Superior temporal gyrus (tissue), 1 donor: Measurements from ENCODE around the gene ZNF511.
A peak's percentile ranks its signal among the peaks of the same experiment; 100 is the strongest.
"Not testable (repeated sequence)": the region's sequence is repeated elsewhere in the genome, so short reads cannot be mapped to it uniquely, and the experiment has no call there.

Experiments
- DNase-seq: peaks from one replicate; pipeline ENCODE4 v3.0.0-alpha.2; 2016; ENCODE audit errors: extremely low spot score

Gene ZNF511

DNA sequence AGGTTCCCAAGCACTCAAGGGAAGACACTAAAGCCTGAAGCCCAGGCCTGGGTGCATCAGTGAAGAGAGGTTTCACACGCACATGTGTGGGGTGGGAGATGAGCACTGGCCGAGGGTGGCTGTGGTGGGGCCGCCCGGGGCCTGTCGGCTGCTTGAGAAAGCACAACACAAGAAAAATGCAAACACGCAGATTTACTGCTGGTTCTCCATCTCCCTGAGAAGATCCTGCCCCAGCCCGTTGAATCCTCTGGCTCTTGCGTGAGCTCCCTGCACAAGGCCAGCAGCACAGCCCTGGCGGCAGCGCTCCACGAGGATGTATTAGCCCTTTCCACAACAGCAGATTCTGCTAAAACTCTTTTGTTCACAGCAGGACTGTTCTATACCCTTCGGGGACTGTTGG, 6.2 kb downstream of the ZNF511 start:
- DNase-seq, result no peak

DNA sequence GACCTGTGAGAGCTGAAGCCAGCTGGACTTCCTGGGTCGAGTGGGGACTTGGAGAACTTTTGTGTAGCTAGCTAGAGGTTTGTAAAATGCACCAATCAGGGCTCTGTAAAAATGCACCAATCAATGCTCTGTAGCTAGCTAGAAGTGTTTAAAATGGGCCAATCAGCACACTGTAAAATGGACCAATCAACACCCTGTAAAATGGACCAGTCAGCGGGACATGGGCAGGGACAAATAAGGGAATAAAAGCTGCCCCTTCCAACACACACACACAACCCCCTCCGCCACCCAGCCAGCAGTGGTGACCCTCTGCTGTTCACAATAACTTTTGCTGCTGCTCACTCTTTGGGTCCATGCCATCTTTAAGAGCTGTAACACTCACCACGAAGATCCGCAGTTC, 7.1 kb downstream of the ZNF511 start:
- no peak for DNase-seq

DNA sequence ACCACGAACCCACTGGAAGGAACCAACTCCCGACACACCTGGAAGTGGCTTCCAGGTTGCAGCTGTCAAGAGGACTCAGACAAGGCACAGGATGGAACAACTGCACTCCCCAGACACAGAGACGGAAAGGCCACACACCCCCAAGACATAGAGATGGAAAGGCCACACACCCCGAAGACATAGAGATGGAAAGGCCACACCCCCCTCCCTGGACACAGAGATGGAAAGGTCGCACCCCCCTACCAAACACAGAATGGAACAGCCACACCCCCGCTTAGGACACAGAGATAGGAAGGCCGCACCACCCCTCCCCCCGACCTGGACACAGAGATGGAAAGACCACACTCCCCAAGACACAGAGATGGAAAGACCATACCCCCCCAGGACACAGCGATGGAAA, 7.6 kb downstream of the ZNF511 start:
- DNase-seq, result no peak

DNA sequence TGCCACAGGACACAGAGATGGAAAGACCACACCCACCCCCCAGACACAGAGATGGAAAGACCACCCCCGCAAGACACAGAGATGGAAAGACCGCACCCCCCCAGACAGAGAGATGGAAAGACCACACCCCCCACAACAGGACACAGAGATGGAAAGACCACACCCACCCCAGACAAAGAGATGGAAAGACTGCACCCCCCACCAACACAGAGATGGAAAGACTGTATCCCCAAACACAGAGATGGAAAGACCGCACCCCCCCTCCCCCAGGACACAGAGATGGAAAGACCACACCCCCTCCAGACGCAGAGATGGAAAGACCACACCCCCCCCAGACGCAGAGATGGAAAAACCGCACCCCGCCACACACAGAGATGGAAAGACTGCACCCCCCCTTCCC, 8.0 kb downstream of the ZNF511 start:
- DNase-seq, result no peak

DNA sequence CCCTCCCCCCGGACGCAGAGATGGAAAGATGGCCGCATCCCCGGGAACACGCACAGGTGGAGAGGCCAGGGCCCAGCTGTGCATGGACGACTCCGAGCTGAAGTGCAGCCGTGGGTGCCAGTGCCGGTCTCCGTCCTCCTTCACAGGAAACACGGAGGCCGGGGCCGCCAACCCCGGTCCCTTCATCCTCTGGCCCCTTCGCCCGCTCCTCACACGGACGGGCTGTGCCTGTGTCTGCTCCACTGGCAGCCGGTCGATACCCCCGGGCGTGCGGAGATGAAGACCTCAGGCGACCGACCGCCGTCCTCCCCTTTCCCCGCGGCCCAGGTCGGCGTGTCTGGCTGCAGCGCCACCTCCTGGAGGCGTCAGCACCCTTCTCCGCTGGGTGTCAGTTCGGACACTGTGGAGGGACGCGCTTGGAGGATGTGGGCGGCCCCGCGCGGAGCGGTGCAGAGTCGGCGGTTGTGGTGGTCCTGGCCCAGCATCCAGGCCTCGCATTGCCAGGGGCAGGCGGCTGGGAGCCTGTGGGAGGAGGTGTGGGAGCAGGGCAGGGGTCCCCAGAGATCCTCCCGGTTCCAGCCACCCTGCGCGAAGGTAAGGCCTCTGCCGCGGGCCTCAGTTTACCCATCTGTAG, 9.9 kb downstream of the ZNF511 start:
- no peak for DNase-seq

DNA sequence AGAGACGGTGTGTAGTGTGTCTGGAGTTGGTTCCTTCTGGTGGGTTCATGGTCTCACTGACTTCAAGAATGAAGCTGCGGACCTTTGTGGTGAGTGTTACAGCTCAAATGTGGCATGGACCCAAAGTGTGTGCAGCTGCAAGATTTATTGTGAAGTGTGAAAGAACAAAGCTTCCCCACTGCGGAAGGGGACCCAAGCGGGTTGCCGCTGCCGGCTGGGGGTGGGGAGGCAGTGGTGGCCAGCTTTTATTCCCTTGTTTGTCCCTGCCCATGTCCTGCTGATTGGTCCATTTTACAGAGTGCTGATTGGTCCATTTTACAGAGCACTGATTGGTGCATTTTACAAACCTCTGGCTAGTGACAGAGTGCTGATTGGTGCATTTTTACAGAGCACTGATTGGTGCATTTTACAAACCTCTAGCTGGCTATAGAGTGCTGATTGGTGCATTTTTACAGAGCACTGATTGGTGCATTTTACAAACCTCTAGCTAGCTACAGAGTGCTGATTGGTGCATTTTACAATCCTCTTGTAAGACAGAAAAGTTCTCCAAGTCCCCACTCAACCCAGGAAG, 12.2 kb downstream of the ZNF511 start:
- not testable (repeated sequence) for DNase-seq

DNA sequence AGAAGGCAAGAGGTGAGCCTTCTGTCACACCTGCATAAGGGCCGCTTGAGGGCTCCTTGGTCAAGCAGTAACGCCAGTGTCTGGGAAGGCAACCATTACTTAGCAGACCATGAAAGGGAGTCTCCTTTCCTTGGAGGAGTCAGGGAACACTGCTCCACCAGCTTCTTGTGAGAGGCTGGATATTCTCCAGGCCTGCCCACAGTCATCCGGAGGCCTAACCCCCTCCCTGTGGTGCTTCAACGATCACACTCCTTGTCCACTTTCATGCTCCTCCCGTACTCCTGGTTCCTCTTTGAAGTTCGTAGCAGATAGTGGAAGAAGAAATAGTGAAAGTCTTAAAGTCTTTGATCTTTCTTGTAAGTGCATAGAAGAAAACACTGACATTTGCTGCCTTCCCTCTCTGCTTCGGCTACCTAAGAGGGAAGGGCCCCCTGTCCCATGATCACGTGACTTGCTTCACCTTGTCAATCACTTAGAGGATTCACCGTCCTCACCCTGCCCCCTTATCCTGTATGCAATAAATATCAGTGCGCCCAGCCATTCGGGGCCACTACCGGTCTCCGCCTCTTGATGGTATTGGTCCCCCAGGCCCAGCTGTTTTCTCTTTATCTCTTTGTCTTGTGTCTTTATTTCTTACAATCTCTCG, 13.5 kb downstream of the ZNF511 start:
- DNase-seq, result not testable (repeated sequence)

DNA sequence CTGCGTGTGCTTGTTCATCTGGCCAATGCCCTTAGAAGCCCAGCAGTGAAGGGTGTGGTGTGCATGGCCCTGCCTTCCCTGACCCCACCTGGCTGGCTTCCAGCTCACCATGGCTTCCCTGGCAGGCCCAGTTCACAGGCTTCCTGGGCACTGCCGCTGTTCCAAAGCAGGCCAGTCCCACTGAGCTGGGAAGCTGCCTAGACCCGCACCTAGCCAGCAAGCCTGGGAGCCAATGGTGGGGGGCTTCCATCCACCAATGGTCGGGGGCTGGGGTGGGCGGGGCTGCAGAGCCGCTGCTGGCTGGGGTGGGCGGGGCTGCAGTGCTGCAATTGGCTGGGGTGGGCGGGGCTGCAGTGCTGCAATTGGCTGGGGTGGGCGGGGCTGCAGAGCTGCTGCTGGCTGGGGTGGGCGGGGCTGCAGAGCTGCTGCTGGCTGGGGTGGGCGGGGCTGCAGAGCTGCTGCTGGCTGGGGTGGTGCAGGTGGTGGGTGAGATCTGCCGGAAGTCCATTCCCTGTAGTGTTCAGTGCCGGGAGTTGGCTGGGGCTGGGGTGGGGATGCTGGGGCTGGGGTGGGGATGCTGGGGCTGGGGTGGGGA, 15.6 kb downstream of the ZNF511 start:
- no peak for DNase-seq

DNA sequence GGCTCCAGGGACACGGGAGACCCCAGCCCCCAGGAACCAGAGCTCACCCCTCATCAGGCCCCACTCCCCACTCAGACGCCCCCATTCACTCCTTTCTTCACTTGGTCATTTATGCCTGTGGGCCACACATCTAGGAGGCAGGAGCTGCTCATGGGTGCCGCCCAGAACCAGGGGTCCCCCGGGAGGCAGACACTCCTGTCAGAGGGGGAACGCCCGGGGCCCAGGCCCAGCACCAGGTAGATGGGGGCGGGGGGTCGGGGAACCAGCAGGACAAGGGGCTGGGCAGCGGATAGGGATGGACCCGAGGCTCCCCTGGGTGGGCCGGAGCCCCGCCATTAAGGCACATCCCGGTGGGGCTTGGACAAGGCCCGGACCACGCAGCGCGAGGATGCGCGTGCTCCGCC, 16.1 kb downstream of the ZNF511 start:
- DNase-seq, result no peak

DNA sequence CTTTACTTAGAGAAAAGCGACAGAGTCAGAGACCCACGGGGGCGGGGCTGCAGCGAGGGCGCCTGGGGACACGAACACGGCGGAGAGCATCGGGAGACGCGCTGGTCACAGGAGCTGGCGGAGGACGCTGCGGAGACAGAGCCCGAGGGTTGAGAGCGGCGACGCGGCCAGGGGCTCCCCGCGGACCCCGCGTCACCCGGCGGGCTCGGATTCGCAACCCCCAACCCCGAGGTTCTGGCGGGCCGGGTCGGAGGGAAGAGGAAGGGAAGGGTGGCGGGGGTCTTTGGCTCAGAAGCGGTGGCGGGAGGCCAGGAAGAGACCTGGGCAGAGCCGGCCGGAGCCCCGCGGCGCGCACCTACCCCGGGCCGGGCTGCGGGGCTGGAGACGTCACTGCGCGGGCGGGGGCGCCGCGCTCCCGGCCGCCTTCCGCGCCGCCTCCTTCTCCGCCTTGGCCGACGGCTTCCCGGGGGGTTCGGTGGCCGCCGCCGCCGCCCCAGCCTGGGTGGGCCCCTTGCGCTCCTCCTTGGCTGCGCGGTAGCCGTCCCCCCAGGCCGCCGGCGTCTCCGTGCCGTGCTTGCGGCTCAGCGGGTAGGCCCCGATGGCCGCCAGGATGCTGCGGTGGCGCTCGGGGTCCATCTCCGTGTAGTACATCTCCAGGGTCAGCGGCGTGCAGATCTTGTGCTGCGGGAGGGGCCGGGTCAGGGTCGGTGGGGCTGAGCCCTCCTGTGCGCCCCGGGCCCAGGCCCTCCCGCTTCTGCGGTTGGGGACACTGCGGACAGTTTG, 16.9 kb downstream of the ZNF511 start:
- no peak for DNase-seq

DNA sequence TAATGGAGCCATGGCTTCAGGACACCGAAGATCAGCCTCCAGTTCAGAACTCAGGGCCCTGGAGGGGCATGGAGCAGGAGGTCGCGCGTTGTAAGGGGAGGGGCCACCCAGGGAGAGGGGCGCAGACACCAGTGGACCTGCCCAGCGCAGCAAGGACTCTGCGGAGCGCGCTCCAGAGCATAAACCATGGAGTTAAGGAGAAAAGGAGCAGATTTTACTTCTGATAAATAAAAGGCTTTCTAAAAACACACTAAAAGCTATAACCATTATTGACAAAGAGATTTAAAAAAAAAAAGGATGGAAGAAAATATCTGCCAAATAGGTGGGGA, 17.5 kb downstream of the ZNF511 start:
- DNase-seq, result no peak

DNA sequence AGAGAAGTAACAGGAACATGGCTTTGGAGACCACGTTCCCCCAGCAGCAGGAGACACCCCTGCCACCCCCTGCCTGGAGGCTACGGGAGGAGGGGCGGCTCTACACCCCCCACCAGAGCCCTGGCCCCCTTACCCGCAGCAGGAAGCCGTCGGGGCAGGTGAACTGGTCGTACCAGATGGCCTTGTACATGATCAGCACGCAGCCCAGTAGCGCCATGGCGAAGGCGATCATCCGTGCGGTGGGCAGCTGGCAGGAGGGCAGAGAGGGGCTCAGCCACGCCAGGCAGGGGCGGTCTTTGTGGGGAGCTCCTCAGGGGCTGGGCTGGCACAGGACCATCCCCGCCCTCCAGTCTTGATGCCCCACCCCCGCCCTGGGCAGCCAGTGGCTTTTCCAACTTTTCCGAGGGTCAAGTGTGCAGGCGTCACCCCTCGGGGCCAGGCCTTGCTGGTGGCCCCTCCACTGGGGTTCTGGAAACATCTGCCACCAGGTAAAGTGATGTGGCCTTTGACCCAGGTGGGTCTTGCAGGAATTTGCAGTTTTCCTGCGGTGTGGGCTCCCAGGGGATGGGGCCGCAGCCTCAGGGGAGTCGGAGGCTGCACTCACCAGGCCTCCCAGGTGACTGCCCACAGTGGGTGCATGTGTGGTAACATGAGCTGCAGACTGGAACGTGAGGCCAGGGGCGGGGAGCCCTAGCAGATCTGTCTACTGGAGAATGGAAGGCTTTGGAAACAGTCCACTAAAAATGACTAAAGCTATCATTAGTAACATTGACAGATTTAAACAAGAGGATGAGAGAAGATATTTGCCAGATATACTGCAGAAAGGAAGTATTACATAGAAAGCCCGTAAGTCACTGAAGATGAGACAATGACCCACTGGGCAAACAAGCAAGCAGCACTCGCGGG, 18.3 kb downstream of the ZNF511 start:
- no peak for DNase-seq

DNA sequence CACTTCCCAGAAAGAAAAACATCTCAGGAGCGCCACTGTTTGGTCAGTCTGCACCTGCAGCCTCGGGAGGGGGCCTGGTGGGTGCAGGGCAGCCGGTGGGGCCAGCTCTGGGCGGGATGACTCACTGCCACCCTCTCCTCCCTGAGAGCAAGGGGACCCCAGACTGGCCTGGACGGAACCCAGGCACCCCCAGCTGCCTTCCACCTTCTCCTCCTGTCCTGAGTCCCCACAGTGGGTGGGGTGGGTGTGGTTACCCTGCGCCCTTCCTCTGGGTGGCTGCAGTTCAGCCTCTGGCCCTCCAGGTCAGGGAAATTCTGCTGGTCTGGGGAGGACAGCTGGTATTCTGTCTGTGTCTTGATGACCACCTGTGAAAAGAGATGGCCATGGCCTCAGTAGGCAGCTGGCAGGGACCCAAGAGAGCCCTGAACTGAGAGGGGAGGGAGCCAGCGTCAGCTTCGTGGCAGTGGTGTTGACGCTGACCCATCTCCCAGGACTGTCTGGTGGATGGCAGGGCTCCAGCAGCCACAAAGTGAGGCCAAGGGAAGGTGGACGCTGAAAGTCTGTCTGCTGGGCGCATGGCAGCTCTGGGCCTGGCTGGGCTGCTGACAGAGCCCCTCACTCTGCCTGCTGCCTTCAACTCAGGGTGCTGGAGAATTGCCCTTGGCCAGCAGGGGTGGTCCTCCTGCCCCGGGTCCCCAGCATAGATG, 19.1 kb downstream of the ZNF511 start:
- no peak for DNase-seq

DNA sequence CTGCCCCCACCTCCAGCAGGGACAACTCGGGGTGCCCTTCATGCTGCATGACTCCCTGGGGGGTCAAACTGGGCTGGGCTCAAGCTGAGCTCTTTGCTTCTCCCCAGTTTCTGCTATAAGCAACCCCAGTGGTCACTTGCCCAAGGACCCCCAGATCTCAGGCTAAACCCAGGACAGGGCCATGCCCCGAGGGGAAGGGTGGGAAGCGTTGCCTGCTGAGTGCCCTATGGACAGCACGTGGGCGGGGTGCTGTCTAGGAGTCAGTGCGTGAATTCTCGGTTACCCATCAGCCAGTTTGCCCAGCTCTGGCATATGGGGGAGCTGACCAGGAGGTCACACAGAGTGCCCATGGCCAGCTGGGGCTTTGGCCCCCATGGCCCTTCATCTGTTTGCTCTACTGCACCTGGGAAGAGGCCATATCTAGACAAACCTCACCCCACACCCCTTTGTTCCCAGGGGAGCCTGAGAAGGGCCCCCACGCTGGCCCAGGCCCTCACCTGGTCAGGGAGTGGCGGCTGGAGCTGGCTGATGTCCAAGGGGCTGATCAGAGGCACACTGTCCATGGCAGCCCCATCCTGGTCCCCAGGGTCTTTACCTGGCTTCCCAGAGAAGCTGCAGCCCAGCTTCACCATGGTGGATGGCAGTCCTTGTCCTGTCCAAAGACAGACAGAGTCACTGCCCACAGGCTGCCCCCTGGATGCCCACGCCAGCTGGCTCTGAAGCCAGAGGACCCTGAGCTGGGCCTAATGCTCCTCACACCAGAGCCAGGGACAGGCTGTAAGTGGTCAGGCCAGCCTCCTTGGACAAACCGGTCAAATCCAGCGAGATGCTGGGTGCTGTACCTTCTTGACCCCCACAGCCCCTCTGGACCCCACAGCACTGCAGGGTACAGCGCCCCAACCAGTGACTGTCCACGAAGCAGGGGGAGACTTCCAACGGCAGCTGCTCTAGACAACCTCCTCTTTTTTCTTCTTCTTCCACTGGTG, 19.9 kb downstream of the ZNF511 start:
- DNase-seq, result no peak

DNA sequence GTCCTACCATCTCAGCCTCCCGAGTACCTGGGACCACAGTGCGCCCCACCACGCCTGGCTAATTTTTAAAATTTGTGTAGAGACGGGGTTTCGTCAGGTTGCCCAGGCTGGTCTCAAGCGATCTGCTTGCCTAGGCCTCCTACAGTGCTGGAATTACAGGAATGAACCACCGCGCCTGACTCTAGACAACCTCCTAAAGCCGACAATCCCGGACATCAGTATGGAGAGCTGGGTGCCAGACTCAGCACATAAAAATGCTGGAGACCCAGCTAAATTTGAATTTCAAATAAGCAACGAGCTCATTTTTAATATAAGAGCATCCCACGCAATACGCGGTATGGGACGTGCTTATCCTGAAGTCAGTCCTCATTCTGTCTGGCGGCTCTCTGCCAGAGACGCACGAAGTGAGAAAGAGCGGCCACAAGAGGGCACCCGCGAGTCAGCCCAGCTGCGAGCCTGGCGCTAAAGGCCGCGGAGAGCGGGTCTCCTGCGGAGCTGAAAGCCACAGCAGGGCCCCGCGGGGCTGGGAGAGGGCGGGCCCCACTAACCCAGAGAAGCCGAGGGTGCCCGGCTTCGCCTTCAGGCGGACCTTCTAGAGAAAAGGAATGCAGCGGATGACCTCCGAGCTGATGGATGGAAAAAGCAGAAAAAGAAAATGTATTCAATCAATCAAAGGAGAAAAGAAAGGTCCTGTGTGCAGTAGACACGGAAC, 20.9 kb downstream of the ZNF511 start:
- peak; percentile 96 for DNase-seq

DNA sequence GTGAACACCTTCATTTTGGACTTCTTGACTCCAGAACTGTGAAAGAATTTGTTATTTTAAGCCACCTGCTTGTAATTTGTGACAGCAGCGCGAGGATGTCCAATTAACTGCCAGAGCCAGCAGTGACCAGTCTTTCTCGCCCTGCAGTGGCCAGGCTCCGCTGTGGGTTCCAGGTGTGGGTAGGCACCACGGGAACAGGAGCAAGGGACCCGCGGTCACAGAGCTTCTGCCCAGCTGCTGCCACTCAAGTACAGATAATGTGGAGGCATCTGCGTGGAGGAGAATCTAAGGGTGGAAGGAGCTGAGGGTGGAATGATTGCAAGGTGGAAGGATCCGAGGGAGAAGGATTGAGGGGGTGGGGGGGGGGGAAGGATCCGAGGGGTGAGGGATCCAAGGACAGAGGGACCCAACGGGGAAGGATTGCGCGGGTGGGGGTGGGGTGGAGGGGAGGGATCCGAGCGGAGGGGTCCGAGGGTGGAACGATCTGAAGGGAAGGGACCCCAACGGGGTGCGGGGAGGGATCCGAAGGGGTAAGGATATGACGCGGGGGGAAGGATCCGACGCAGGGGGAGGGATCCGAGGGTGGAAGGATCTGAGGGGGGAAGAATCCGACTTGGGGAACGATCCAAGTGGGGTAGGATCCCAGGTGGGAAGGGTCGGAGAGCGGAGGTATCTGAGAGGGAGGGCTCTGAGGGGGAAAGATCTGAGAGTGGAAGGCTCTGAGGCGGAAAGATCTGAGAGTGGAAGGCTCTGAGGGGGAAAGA, 24.4 kb downstream of the ZNF511 start:
- DNase-seq, result no peak

DNA sequence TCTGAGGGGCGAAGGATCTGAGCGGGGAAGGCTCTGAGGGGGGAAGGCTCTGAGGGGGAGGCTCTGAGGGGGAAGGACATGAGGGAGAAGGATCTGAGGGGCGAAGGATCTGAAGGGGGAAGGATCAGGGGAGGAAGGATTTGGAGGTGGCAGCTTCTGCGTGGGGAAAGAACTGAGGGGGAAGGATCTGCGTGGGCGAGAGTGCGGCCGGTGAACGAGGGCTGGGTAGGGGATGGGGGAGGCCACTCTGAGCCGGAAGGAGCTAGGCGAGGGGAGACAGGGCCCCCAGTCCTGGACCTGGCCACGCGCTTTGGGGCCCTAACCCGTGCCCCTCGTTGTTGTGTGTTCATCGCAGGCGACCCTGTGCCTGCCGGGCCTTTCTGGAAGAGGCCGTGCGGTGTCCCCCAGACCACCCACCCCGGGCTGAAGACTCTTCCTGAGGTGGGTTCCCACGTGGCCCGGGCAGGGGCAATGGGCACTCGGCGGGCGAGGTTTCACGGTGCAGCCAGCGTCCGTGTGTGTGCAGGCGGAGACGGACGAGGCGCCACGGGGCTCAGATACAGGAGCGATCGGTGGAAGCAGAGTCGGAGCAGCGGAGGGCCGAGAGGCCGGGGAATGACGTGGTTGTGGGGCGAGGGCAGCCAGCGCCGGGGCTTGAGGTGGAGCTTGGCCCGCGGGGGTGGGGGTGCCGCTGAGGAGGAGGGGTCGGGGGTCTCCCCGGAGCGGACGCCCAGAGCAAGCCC, 26.0 kb downstream of the ZNF511 start:
- no peak for DNase-seq
